ENCODE results near the gene PCDH7. TPM values are rescaled to one million over a fixed set of nuclear protein-coding genes. Genes with fewer than 3 reads are reported as not detected.

Gene PCDH7
- not detected for total RNA-seq

GRCh38 chr4:30720021-30720660 is at the start of gene PCDH7:
TSS of gene PCDH7 (plus strand) at chr4:30720369. CDS start at chr4:30721423, 1,054 bp downstream.
- peak; percentile 28 for DNase-seq
- intact Hi-C loops (cut with micrococcal nuclease) = no loop called here
- Mint-ChIP-seq H3K36me3 (peaks cover 12% of the 10 kb centered on the region), H3K4me3 (peak within 1 kb of the TSS; percentile 50), H3K27ac (peak within 1 kb of the TSS; percentile 28), H3K9me3 (no peaks in the 10 kb centered on the region), H3K4me1 (ENCODE audit: low read depth) (peaks cover 27% of the 10 kb centered on the region), H3K27me3 (peaks cover 61% of the 10 kb centered on the region)
- ChIA-PET POLR2A (no interaction called here), CTCF (no interaction called here)

DNA sequence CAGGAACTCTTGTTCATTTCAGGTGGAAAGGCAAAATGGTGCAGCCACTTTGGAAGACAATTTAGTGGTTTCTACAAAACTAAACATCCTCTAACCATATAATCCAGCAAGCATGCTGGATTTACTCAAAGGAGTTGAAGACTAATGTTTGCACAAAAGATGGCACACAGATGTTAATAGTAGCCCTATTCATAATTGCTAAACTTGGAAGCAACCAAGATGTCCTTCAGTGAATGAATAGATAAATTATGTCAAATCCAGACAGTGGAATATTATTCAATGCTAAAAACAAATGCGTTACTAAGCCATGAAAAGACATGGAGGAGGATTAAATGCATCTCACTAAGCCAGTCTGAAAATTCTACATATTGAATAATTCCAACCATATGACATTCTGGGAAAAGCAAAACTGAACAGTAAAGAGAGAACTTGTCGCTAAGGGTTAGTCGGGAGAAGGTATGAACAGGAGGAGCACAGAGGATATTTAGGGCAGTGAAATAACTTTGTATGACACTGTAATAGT is 48.2 kb upstream of the PCDH7 start:
- Mint-ChIP-seq H3K27ac (no peak overlapping the region), H3K4me1 (ENCODE audit: low read depth) (no peaks in the 10 kb centered on the region), H3K9me3 (peaks cover 8% of the 10 kb centered on the region), H3K27me3 (no peaks in the 10 kb centered on the region), H3K36me3 (no peaks in the 10 kb centered on the region), H3K4me3 (no peak overlapping the region)
- POLR2A ChIA-PET = no interaction called here
- intact Hi-C loops (cut with micrococcal nuclease) = no loop called here
- CTCF ChIA-PET = no interaction called here
- no peak for DNase-seq

- intact Hi-C loops (cut with micrococcal nuclease) = no loop called here
- H3K27ac Mint-ChIP-seq = no peak overlapping the region
- no peak for DNase-seq
- H3K36me3 Mint-ChIP-seq = no peaks in the 10 kb centered on the region
- no peak overlapping the region for H3K4me3 Mint-ChIP-seq
- POLR2A ChIA-PET = no interaction called here
- H3K9me3 Mint-ChIP-seq = peaks cover 2% of the 10 kb centered on the region
- H3K4me1 Mint-ChIP-seq (ENCODE audit: low read depth) = no peaks in the 10 kb centered on the region
- CTCF ChIA-PET = no interaction called here
- no peaks in the 10 kb centered on the region for H3K27me3 Mint-ChIP-seq
Observed at GRCh38 chr4:30696191-30696590, 24.0 kb upstream of the PCDH7 start.

DNA sequence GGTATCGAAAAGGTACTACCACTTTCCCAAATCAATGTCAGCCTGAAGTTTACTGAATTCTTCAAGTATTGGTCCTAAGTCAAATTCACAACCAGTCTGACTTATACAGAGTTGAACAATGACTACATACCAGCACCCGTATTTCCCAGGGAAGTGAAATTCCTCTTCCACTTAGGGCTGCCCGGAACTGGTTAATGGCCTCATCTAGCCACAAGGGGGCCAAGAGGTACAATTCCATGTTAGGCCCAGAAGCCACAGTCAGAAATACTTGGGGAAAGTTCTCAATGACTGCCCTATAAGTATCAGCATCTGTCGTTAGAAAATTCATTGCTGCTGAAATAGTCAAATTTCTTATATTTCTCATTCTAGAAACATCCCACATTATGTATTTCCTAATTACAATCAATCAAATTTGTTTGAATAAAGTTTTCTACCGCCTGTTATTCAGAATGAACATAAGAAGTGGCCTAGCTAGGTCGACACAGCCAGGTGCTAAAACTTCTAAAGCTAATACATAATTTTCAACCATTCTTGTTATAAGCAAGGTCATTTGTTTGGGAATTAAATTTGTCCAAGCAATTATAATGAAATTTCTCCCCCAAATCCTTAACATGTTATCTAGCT is 5.6 kb upstream of the PCDH7 start:
- peaks cover 20% of the 10 kb centered on the region for H3K4me1 Mint-ChIP-seq (ENCODE audit: low read depth)
- POLR2A ChIA-PET = no interaction called here
- DNase-seq = no peak
- H3K36me3 Mint-ChIP-seq = peaks cover 6% of the 10 kb centered on the region
- no peak overlapping the region for H3K4me3 Mint-ChIP-seq
- intact Hi-C loops (cut with micrococcal nuclease) = no loop called here
- peaks cover 17% of the 10 kb centered on the region for H3K9me3 Mint-ChIP-seq
- CTCF ChIA-PET = interaction anchor here (0.7 kb wide), 1 partner anchor 8 kb away, joined by 3 read pairs; no protein-coding TSS in a partner anchor
- H3K27me3 Mint-ChIP-seq = peaks cover 25% of the 10 kb centered on the region
- no peak overlapping the region for H3K27ac Mint-ChIP-seq

- intact Hi-C loops (cut with micrococcal nuclease) = no loop called here
- peaks cover 27% of the 10 kb centered on the region for H3K4me1 Mint-ChIP-seq (ENCODE audit: low read depth)
- no peak overlapping the region for H3K4me3 Mint-ChIP-seq
- DNase-seq = no peak
- H3K27ac Mint-ChIP-seq = no peak overlapping the region
- H3K36me3 Mint-ChIP-seq = peaks cover 7% of the 10 kb centered on the region
- ChIA-PET POLR2A (no interaction called here), CTCF (no interaction called here)
- H3K9me3 Mint-ChIP-seq = peaks cover 4% of the 10 kb centered on the region
- peaks cover 39% of the 10 kb centered on the region for H3K27me3 Mint-ChIP-seq
Observed at GRCh38 chr4:30716158-30716557, 4.0 kb upstream of the PCDH7 start.

DNA sequence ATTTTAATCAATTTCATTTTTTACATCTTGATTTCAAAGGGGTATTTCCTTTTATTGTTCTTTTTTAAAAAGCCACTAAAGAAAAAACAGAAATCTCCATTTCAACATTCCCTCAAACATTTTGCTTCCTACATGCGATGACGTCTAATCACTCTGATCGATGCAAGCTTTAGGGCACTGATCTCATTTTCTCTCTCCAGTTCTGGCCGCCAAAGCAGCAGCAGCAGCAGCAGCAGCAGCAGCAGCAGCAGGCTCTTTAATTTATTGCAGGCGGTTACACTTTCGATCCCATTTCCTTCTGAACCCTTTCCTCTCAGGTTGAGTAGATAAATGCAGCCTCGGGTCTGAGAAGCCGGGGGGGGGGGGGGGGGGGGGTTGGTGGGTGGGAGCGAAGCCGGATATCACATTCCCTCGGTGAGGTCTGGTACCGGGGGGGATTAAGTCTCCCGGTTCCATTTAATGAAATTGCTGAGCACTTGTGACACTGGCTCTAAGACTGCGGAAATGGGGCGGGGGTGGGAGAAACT is 3.4 kb upstream of the PCDH7 start:
- Mint-ChIP-seq H3K9me3 (peaks cover under 1% of the 10 kb centered on the region), H3K36me3 (peaks cover 6% of the 10 kb centered on the region), H3K27ac (no peak overlapping the region), H3K4me3 (peak overlapping the region; percentile 27), H3K27me3 (peaks cover 43% of the 10 kb centered on the region), H3K4me1 (ENCODE audit: low read depth) (peaks cover 27% of the 10 kb centered on the region)
- no peak for DNase-seq
- POLR2A ChIA-PET = no interaction called here
- intact Hi-C loops (cut with micrococcal nuclease) = no loop called here
- CTCF ChIA-PET = no interaction called here

GRCh38 chr4:30717208-30718020 is 2.8 kb upstream of the PCDH7 start:
- intact Hi-C loops (cut with micrococcal nuclease) = no loop called here
- Mint-ChIP-seq H3K4me1 (ENCODE audit: low read depth) (peaks cover 27% of the 10 kb centered on the region), H3K36me3 (peaks cover 6% of the 10 kb centered on the region), H3K27ac (no peak overlapping the region), H3K27me3 (peaks cover 44% of the 10 kb centered on the region), H3K4me3 (peak overlapping the region; percentile 29), H3K9me3 (no peaks in the 10 kb centered on the region)
- ChIA-PET CTCF (no interaction called here), POLR2A (no interaction called here)
- peak; percentile 39 for DNase-seq

DNA sequence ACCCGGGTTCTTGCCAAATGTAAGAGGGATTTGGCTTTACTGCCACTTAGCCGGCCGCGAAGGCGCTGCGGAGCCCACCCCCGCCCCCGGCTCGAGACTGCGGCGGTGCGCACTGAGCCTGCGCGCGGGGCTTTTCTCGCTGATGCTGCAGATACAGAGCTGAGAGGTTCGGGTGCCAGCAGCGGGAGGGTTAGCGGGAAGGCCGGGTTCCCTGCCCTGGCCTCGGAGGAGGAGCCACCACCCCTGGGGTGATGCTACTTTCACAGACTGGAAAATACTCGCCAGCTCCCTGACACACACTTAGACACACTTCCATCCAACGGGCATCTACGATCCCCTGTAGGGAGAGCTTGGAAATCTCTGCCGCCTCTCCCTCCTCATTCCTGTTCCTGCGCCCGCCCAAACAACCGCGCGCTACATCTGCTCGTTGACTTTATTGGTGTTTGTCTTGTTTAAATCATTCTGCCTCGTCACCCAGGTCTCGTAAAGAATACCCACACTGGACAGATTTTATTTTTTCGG is 2.1 kb upstream of the PCDH7 start:
- POLR2A ChIA-PET = no interaction called here
- CTCF ChIA-PET = no interaction called here
- H3K27ac Mint-ChIP-seq = no peak overlapping the region
- peaks cover 27% of the 10 kb centered on the region for H3K4me1 Mint-ChIP-seq (ENCODE audit: low read depth)
- H3K36me3 Mint-ChIP-seq = peaks cover 10% of the 10 kb centered on the region
- H3K4me3 Mint-ChIP-seq = peak overlapping the region; percentile 2
- peaks cover 51% of the 10 kb centered on the region for H3K27me3 Mint-ChIP-seq
- no peaks in the 10 kb centered on the region for H3K9me3 Mint-ChIP-seq
- DNase-seq = no peak
- intact Hi-C loops (cut with micrococcal nuclease) = no loop called here

- peaks cover 12% of the 10 kb centered on the region for H3K36me3 Mint-ChIP-seq
- POLR2A ChIA-PET = no interaction called here
- intact Hi-C loops (cut with micrococcal nuclease) = no loop called here
- peak overlapping the region; percentile 35 for H3K4me3 Mint-ChIP-seq
- peaks cover 27% of the 10 kb centered on the region for H3K4me1 Mint-ChIP-seq (ENCODE audit: low read depth)
- DNase-seq = no peak
- no peaks in the 10 kb centered on the region for H3K9me3 Mint-ChIP-seq
- peak overlapping the region; percentile 28 for H3K27ac Mint-ChIP-seq
- H3K27me3 Mint-ChIP-seq = peaks cover 59% of the 10 kb centered on the region
- CTCF ChIA-PET = no interaction called here
Observed at GRCh38 chr4:30718641-30719453, 1.3 kb upstream of the PCDH7 start.

GRCh38 chr4:30719454-30720020 is 632 bp upstream of the PCDH7 start:
- Mint-ChIP-seq H3K9me3 (no peaks in the 10 kb centered on the region), H3K27ac (no peak overlapping the region), H3K36me3 (peaks cover 12% of the 10 kb centered on the region), H3K27me3 (peaks cover 61% of the 10 kb centered on the region), H3K4me1 (ENCODE audit: low read depth) (peaks cover 27% of the 10 kb centered on the region), H3K4me3 (peak overlapping the region; percentile 35)
- no peak for DNase-seq
- intact Hi-C loops (cut with micrococcal nuclease) = no loop called here
- ChIA-PET CTCF (no interaction called here), POLR2A (no interaction called here)

DNA sequence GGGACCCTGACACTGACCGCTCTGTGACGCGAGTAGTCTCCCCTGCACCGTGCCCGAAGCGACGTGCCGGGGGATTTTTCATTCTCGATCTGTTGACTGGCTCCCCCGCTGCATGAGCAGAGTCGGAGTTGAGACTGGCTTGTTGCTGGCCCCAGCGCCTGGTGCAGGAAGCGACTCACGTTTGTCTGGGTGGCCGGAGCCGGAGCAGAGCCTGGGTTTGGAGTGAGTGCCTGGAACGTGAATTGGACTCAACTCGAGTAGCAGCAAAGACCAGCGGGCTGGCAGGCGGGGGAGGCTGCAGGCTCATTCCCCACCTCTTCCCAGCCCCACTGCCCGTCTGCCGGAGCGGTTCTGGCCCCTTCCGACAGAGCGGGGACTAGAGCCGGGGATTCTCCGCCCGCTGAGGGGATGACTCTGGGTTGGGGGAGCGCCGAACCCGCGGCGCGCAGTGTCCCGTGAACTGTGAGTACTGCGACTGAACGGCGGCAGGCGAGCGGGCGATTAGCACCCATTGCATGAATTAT is 554 bp downstream of the PCDH7 start:
- Mint-ChIP-seq H3K27me3 (peaks cover 61% of the 10 kb centered on the region), H3K36me3 (peaks cover 12% of the 10 kb centered on the region), H3K27ac (no peak overlapping the region), H3K4me1 (ENCODE audit: low read depth) (peaks cover 27% of the 10 kb centered on the region), H3K4me3 (peak overlapping the region; percentile 50), H3K9me3 (no peaks in the 10 kb centered on the region)
- DNase-seq = no peak
- ChIA-PET CTCF (no interaction called here), POLR2A (no interaction called here)
- intact Hi-C loops (cut with micrococcal nuclease) = no loop called here
